Cortex of kidney (tissue), 1 donor: ENCODE data around the gene RGS16.

Source experiments
- DNase-seq: peaks from one replicate; lab custom pipeline; 2025; lab: John Stamatoyannopoulos, UW

RGS16 gene

DNA sequence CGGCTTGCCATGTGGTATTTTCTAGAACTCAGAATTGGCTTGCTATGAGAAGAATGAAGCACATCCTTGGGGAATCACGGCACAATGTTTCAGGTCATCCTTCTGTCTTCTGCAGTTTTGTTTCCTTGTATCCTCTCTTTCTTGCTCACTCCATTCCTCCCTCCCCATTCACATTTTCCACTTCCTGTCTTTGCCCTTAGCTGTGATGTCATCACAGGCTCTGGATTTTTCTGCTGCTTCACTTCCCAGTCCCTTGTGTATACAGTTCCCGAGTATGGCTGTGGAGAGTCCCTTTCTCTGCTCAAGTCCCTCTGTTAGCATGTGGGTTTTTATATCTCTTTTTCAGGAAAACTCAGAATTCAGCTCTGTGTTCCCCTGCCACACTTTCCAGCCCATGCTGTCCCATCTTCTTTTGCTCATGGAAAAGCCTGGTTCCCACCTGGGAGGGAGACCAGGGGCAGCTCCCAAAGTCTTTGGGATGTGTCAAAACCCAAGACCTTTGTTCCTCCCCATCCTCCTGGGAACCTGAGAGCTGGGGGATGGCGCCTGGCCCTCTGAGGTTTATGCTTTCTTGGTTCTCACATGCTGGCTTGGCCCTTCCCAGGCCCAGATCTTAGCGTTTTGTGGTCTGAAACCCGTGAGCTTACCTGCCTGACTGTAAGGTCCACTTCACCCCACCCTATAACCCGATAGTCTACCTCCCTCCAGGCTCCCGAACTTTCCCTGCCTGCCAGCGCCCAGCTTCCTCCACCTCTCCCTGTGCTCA, 4.8 kb upstream of the RGS16 start:
- no peak for DNase-seq

- no peak for DNase-seq
Observed at GRCh38 chr1:182608236-182608635, 4.0 kb upstream of the RGS16 start.

- no peak for DNase-seq
Observed at GRCh38 chr1:182607566-182607965, 3.4 kb upstream of the RGS16 start.

DNA sequence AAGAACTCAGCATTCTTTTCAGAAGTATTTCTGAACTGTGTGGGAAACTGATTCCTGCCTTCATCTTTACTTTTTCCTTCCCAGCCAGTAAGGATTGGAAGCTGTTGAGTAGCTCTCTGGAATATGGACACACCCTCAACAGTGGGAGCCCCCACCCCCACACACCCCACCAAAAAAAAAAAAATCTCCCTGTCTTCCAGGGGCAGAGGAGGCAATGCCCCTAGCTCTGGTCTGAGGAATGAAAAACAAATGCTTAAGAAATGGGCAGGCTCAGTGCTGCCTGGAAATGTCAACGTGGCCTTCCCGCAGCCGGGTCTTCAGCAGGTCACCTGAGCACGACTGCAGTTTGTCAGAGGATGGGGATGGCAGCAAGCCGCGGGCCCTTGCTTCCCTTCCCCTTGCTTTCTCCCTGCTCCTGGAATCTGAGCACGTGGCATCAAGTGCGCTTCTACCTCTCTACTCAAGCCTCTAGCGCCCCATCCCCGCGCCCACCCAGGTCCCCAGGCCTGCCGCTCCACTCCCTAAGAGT, 479 bp downstream of the RGS16 start:
- no peak for DNase-seq

- DNase-seq = no peak
Observed at GRCh38 chr1:182602935-182603645, 1.1 kb downstream of the RGS16 start.

DNA sequence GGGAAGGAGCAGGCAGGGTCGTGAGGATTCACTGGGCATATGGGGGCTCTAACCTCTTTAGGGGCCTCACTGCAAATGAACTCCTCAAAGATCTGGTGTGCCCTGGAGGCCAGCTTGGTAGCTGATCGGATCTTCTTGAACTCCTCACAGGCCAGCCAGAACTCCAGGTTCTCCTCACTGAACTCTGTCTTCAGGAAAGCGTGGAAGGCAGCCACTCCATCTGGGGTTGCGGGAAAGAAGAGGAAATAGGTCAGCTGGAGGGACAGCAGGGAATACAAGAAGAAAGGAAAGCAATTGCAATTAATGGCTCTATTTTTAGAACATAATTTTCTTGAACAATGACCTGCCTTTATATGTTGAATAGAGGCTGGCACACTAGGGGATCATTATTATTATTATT, 2.3 kb downstream of the RGS16 start:
- no peak for DNase-seq

- DNase-seq = no peak
Observed at GRCh38 chr1:182601416-182601786, 2.8 kb downstream of the RGS16 start.

DNA sequence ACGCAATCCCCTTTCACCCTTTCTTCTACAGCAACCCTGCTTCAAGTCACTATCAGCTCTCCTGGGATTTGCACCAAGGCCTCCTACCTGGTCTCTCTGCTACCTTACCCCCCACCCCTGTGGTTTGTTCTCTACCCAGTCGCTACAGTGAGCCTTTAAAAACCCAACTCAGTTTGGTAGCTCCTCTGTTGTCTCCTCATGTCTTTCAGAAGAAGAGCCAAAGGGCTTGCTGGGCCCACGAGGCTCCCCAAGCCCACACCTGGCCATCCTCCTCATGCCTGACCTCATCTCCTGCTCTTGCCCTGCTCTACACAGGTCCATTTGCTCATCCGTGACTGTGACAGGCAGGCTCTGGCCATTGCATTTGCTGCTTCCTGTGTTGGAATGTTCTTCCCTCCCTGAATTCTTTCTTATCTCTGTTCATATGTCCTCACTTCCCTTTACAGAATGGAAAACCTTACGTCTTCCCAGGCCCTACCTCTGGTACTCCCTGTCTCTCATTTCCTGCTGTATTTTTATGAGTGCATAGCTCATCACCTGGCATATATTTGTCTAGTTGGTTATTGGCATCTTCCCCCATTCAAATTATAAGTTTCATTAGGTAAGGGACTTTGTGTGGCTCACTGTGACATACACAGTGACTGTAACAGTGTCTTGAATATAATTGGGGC, 3.3 kb downstream of the RGS16 start:
- DNase-seq = no peak

DNA sequence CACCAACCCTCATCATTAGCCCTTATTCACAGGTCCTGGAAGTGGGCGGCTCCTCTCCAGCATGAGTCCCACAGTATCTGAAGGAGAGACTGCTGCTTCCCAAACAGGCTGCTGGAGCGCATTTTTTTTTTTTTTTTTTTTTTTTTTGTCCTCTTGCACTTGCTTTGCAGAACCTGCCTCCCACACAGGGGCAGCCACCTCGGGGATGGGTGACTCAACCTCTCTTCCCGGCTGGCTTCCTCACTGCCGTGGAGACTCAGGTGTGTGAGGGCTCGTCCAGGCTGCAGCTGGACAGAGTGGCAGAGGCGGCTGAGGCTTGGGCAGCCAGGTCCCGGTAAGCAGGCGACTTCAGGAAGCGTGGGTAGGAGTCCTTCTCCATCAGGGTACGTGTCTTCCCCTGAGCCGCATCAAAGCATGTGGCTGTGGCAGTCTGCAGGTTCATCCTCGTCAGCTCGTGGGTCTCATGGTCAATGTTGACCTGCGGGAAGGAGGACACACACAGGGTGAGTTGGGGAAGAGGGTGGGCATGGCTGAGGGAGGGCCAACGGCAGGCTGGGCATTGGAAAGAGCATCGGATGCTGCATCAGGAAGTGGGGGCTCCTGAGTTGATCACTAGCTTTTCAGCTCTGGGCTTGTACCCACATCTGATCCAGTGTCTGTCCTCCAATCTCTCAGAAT, 4.0 kb downstream of the RGS16 start:
- DNase-seq = no peak

DNA sequence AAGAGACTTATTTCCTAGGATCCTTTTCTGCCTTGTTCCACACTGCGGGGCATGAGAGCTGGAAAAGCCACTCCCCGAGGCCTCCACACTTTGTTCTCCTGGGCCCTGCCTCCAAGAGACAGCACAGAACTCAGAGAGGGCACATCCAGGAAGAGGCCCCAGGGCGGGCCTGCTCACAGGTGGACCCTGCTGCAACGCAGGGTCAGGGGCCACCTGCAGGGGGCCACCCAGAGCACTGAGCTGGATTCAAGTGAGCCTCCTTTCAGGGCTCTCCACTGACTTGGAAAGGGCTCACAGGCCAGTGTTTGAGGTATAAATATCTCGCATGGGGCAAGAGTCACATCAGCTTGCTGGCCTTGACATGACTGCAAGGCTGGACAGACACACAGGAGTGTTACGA, 4.8 kb downstream of the RGS16 start:
- DNase-seq = no peak

GRCh38 chr1:182598296-182598695, 5.9 kb downstream of the RGS16 start:
- DNase-seq = no peak

GRCh38 chr1:182596934-182597333, 7.3 kb downstream of the RGS16 start:
- DNase-seq = no peak

- DNase-seq = no peak
Observed at GRCh38 chr1:182595641-182596240, 8.4 kb downstream of the RGS16 start.

DNA sequence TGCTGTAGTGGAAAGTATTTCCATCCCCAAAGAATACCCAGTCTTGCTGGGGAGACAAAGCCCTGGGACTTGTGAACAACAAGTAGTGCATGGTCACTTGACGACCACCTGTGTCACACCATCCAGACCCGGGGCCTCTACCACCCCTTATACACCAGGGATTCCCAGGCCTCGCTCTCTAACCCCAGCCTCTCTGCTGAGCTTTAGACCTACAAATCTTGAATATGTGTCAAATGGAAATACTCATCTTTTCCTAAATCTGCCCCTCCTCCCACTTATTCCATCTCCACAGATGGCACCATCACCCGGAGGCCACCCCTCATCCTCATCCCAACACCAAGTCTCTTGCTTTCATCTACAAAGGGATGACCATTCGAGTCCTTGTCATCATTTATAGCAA, 14.3 kb downstream of the RGS16 start:
- no peak for DNase-seq

- no peak for DNase-seq
Observed at GRCh38 chr1:182589520-182589919, 14.7 kb downstream of the RGS16 start.

- no peak for DNase-seq
Observed at GRCh38 chr1:182588500-182589396, 15.4 kb downstream of the RGS16 start, which contains the start of gene RNASEL. RNASEL (minus strand) TSS chr1:182589256; CDS start chr1:182586806, 2,450 bp downstream.

- no peak for DNase-seq
Observed at GRCh38 chr1:182587666-182588499, 16.3 kb downstream of the RGS16 start.

DNA sequence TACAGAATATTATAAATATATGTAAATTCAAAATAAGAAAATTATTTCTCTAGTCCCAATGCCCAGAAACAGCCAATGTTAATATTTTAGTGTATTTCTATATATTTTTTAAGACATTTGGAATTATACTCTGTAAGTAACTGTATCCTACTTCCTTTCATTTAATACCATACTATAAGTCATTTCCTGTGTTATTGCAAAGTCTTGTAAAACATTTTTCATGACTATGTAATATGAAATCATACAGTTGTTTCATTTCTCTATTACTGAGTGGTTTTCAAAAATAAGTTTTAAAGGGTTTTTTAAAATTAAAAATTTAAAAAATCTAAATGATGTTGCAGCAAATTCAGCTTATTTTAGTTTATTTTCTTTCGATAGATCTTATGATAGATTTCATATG, 17.1 kb downstream of the RGS16 start:
- no peak for DNase-seq

DNA sequence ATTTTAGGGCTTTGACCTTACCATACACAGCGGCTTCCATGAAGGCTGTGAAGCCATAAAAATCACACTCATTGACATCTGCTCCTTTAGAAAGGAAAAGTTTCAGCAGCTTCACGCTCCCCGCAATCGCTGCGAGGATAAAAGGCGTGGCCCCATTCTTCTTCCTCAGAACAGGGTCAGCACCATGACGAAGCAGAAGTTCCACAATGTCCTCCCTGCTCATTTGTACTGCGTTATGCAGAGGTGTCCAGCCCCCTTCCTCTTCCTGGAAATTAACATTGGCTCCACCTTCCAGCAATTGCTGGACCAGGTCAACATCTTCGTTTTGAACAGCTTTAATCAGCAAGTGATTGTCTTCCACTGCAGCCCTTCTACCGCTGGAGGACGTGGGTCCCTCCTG, 17.8 kb downstream of the RGS16 start:
- DNase-seq = no peak

DNA sequence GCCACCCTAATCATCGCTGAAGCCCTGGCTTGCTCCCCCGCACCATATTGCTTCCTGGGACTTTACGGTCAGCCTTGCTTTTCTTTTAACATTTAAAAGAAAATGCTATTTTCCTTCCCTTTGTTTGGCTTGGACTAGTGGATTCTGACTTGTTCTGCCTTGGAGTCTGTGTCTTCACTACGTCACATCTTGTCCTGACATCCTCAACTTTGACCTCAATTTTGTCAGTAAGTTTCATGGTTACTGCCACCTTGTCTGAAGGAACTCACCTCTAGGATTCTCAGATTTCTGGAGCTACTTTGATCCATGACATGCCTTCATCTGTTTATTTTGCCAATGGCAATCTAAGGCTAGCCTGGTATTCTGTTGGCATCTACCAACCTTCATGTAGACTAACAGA, 19.4 kb downstream of the RGS16 start:
- no peak for DNase-seq
